ENCODE measurements around the gene NOX5. TPM values are rescaled to one million over a fixed set of nuclear protein-coding genes. Genes with fewer than 3 reads are reported as not detected.

Gene NOX5
- total RNA-seq, 2 donors from 2014 or later: 0.05 to 0.17 TPM

DNA sequence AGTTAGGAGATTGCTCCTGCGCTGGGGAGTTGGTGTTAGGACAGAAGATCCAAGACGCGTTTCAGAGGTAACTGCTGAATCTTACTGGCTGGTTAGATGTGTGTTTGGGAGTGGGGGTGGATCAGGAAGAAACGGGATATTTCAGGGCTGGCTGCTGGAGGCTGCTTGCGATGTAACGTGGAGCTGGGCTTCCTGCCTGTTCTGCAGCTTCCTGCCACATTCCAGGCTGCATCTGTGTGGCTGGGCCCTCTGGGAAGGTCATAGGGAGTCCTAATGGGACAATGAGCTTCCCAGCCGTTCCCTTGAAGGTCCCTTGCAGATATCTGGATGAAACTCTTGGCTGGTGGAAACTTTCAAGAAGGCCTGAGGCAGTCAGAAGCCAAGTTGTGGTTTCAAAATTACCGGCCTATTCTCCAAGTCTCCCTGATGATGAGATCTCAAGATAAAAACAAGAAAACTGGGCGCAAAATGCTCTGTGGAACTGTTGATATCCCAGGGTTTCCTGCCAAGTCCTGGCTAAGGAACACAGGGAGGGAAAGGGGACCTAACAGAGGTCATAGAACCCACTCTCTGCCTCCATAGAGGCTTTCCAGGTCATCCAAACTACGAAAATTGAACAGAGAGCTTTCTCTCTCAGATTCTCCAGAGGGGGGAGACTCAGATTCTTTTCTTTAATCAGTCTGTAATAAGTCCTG lies 67.0 kb downstream of the NOX5 start:
- Histone ChIP-seq H3K4me3 (no peak overlapping the region), H3K36me3 (no peaks in the 10 kb centered on the region), H3K9ac (ENCODE audit: low read depth in 2 of 2, low read length in 2 of 2) (no peak overlapping the region), H3K27me3 (no peaks in the 10 kb centered on the region), H3K4me1 (no peaks in the 10 kb centered on the region), H3K9me3 (no peaks in the 10 kb centered on the region), H3K27ac (no peak overlapping the region)
- TF ChIP-seq, protein P1, sequence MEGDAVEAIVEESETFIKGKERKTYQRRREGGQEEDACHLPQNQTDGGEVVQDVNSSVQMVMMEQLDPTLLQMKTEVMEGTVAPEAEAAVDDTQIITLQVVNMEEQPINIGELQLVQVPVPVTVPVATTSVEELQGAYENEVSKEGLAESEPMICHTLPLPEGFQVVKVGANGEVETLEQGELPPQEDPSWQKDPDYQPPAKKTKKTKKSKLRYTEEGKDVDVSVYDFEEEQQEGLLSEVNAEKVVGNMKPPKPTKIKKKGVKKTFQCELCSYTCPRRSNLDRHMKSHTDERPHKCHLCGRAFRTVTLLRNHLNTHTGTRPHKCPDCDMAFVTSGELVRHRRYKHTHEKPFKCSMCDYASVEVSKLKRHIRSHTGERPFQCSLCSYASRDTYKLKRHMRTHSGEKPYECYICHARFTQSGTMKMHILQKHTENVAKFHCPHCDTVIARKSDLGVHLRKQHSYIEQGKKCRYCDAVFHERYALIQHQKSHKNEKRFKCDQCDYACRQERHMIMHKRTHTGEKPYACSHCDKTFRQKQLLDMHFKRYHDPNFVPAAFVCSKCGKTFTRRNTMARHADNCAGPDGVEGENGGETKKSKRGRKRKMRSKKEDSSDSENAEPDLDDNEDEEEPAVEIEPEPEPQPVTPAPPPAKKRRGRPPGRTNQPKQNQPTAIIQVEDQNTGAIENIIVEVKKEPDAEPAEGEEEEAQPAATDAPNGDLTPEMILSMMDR (IDR thresholded peaks at IDR 0.05): no peak
- DNase-seq: no peak
- intact Hi-C loops (cut with DNase I): no loop called here

DNA sequence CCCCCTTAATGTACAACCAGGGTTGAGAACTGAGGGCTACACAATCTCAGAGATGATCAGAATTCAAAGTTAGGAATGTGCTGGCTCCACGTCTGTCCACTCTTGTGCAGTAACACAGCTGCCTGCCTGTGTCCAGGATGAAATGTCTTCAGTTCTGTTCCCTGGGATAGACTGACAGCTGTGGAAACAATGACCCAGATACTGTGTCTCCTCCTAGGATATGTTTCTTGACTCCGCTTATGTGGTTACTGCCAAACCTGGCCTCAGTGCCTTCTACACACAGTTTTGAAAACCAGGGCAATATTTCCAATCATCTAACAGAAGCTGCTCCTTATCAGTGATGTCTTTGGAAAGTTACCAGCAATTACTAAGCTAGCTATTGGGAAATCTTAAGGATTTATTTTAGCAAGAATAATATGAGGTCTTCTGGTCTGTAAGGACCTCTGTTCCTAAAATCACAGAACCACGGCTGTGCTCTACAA lies 67.6 kb downstream of the NOX5 start:
- Histone ChIP-seq H3K27me3 (no peaks in the 10 kb centered on the region), H3K36me3 (no peaks in the 10 kb centered on the region), H3K27ac (no peak overlapping the region), H3K4me3 (no peak overlapping the region), H3K9me3 (no peaks in the 10 kb centered on the region), H3K9ac (ENCODE audit: low read depth in 2 of 2, low read length in 2 of 2) (no peak overlapping the region), H3K4me1 (no peaks in the 10 kb centered on the region)
- DNase-seq: no peak
- intact Hi-C loops (cut with DNase I): no loop called here
- TF ChIP-seq, protein P1 (IDR thresholded peaks at IDR 0.05): no peak

DNA sequence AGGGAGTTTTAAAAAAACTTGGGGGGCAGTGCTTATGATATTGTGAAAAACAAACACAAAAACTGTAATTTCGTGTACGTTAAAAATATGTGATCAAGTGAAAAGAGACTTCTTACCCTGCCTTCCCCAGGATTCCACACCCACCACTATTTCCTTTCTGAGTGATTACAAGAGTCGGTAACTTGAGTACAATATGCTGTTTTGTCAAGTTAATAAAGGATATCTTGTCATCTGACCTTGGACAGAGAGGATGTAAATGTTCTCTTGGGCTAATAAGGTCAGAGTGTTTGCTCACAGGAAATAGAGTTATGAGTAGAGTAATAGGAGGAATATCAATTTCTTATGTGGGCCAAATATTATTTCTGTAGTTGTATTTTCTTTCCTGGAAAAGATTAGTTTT lies 68.1 kb downstream of the NOX5 start:
- Histone ChIP-seq H3K4me1 (no peaks in the 10 kb centered on the region), H3K27ac (no peak overlapping the region), H3K9ac (ENCODE audit: low read depth in 2 of 2, low read length in 2 of 2) (no peak overlapping the region), H3K9me3 (no peaks in the 10 kb centered on the region), H3K27me3 (no peaks in the 10 kb centered on the region), H3K4me3 (no peak overlapping the region), H3K36me3 (no peaks in the 10 kb centered on the region)
- DNase-seq: no peak
- TF ChIP-seq, protein P1 (IDR thresholded peaks at IDR 0.05): no peak
- intact Hi-C loops (cut with DNase I): no loop called here

DNA sequence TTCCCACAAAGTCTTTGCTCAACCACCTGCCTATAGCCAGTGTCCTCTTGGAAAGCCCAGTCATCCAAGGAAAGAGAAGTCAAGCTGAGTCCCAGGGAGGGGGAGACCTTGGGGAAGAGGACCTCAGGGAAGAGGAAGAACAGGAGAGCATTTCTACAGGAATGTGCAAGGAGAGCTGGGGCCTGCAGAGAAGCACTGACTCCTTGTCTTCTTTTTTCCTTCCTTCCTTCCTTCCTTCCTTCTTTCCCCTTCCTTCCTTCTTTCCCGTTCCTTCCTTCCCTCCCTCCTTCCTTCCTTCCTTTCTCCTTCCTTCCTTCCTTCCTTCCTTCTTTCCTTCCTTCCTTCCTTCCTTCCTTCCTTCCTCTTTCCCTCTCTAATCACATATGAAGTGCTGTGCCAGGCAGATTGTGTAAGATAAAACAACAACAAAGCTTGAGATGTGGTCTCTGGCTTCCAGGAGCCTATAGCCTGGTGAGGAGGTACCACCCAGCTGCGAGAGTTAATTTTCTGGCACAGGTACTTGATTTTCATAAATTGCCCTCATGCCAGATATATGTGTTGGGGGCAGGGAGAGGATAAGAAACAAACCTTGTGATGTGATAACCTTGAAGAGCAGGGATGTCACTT lies 70.0 kb downstream of the NOX5 start:
- Histone ChIP-seq H3K4me1 (no peaks in the 10 kb centered on the region), H3K36me3 (no peaks in the 10 kb centered on the region), H3K27ac (no peak overlapping the region), H3K27me3 (no peaks in the 10 kb centered on the region), H3K4me3 (no peak overlapping the region), H3K9me3 (no peaks in the 10 kb centered on the region), H3K9ac (ENCODE audit: low read depth in 2 of 2, low read length in 2 of 2) (no peak overlapping the region)
- no peak for DNase-seq
- TF ChIP-seq, protein P1 (IDR thresholded peaks at IDR 0.05): no peak
- intact Hi-C loops (cut with DNase I): no loop called here

DNA sequence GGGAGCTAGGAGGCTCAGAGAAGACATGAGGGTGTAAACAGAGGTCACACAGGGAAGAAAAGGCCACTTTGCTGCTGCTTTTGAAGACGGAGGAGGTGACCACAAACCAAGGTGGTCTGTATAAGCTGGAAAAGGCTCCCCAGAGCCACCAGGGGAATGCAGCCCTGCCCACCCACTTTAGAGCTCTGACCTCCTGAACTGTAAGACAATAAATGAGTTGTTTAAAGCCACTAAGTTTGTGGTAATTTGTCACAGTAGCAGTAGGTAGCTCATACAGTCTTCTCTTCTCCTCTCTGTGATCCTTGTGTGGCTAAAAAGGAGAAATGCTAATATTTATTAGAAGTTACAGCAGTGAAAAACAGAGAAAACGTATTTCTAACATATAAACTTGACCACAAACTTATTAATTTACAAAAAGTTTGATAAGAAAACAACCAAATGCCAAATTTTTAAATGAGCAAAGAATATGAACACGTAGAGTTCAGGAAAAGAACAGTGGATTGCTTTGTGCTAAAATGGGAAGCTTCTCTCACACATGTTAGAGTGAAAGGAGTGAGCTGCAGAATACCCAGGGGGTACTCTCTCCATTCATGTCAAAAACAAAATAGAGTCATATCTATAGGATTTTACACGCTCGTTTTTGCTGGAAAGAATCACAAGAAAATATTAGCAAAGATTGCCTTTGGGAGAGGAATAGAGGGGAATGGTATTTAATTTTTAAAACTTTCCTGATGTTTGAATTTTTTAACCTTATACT lies 71.0 kb downstream of the NOX5 start:
- no peaks in the 10 kb centered on the region for H3K4me1 ChIP-seq

More for the DNA sequence above, 71.0 kb downstream of the NOX5 start:
- TF ChIP-seq, protein P1 (IDR thresholded peaks at IDR 0.05): no peak
- H3K27ac ChIP-seq: no peak overlapping the region
- DNase-seq: no peak
- H3K27me3 ChIP-seq: no peaks in the 10 kb centered on the region
- intact Hi-C loops (cut with DNase I): no loop called here
- H3K4me3 ChIP-seq: no peak overlapping the region
- H3K36me3 ChIP-seq: no peaks in the 10 kb centered on the region
- H3K9me3 ChIP-seq: no peaks in the 10 kb centered on the region
- no peak overlapping the region for H3K9ac ChIP-seq (ENCODE audit: low read depth in 2 of 2, low read length in 2 of 2)

Data from colonic mucosa (tissue), 4 donors.